ENCODE measurements around the gene PNP.

- no peak for TF ChIP-seq EZH2phosphoT487 (IDR thresholded peaks at IDR 0.05; ENCODE audit: low read depth, severe bottlenecking, unreplicated experiment)
- no peak for TF ChIP-seq CTCF (IDR thresholded peaks at IDR 0.05; ENCODE audit: poor library complexity)
Measured at GRCh38 chr14:20492486-20492885, 23.3 kb downstream of the PNP start.
